Thyroid gland (tissue), 4 donors: Measurements from ENCODE around the gene CASP10.

ENCODE experiments used
- CTCF ChIP-seq, 6 experiments: fragments of 200-600 bp in 3 of 6; fragments of 450-650 bp in 3 of 6; sonication (generic) in 3 of 6; IDR thresholded peaks; one replicate each; pipeline ENCODE4 v1.5.1; 2016 to 2019; ENCODE audit warnings: antibody characterized with exemption in 6 of 6, mild to moderate bottlenecking in 2 of 6, inconsistent platforms in 1 of 6, moderate library complexity in 1 of 6
- POLR2A ChIP-seq, 2 donors: fragments of 450-650 bp; IDR thresholded peaks; one replicate each; pipeline ENCODE4 v1.6.1; 2017; ENCODE audit warnings: antibody characterized with exemption in 2 of 2, mild to moderate bottlenecking in 2 of 2, moderate library complexity in 1 of 2

- TF ChIP-seq CTCF (IDR thresholded peaks at IDR 0.05) = no peak
- no peak for TF ChIP-seq POLR2A (IDR thresholded peaks at IDR 0.05)
Measured at GRCh38 chr2:201264472-201265173, 81.7 kb downstream of the CASP10 start.
